HG02588 (cell line): ENCODE measurements around the gene TPCN1.
"Not testable (repeated sequence)": the region's sequence is repeated elsewhere in the genome, so short reads cannot be mapped to it uniquely, and the experiment has no call there.

Experiments
- ATAC-seq: cut with Tn5 transposase; IDR thresholded peaks from one replicate; pipeline ENCODE4 v1.9.1; 2021; ENCODE audit warnings: mild to moderate bottlenecking, moderate library complexity; ENCODE audit not compliant: unreplicated experiment

TPCN1 gene

DNA sequence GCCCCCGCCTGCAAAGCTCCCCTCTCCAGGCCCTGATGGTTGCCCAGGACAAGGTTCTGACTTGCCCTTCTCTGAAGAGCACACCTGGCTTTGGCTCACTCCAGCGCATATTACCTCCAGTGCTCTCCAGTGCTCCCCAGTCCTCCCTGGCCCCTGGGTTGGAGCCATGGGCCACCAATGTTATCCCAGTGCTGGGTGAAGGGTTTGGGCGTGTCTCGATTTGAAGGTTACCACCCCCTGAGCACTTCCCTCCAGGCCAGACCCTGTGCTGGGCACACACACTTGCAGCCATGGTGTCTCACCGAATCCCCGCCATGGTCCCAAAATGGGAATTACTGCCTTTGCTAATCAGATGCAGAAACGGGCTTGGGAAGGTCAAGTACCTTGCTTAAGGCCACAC is 24.7 kb upstream of the TPCN1 start:
- no peak for ATAC-seq

DNA sequence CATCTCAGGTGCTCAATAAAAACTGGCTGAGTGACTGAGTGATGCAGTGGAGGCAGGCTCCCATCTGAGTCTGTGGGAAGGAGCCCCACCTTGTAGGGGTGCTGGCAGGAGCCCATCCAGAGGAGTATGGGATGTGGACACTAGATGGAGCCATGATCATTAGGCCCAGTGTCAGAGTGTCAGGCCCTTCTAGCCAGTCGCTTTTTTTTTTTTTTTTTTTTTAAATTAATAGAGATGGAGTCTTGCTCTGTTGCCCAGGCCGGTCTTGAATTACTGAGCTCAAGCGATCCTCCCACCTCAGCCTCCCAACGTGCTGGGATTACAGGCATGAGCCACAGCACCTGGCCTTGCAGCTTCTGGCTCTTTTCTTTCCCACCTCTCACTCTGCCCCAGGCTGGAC is 24.3 kb upstream of the TPCN1 start:
- ATAC-seq, result peak; percentile 75

DNA sequence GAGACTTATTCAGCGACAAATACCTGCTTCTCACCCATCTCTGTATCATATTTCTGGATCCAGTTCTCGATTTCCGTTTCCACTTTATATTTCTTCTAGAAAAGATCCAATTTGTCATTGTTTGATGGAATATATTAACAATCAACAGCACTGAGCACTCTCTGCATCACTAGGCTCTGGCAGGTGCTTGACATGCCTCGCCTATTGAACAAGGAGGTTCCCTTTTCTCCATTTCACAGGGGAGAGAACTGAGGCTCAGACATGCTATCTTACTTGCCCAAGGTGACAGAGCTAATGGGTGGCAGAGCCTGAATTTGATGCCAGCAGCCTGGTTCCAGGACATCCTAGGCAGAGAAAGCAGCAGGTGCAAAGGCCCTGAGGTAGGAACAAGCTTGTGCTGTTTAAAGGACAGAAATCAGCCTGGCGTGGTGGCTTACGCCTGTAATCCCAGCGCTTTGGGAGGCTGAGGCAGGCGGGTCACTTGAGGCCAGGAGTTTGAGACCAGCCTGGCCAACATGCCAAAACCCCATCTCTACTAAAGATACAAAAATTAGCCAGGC is 23.7 kb upstream of the TPCN1 start:
- ATAC-seq, result no peak

DNA sequence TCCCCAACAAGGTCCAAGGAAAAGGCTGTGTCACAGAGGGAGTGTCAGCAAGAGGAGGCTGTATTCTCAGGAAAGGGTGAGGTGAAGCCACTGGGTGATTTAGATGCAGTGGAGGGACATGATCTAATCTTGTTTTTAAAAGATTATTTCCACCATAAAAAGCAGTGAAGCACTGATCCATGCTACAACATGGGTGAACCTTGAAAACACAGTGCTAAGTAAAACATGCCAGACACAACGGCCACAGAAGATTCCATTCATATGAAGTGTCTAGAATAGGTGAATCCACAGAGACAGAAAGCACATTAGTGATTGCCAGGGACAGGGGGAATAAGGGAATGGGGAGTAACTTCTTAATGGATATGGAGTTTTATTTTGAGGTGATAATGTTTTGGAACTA is 23.0 kb upstream of the TPCN1 start:
- ATAC-seq, result no peak

DNA sequence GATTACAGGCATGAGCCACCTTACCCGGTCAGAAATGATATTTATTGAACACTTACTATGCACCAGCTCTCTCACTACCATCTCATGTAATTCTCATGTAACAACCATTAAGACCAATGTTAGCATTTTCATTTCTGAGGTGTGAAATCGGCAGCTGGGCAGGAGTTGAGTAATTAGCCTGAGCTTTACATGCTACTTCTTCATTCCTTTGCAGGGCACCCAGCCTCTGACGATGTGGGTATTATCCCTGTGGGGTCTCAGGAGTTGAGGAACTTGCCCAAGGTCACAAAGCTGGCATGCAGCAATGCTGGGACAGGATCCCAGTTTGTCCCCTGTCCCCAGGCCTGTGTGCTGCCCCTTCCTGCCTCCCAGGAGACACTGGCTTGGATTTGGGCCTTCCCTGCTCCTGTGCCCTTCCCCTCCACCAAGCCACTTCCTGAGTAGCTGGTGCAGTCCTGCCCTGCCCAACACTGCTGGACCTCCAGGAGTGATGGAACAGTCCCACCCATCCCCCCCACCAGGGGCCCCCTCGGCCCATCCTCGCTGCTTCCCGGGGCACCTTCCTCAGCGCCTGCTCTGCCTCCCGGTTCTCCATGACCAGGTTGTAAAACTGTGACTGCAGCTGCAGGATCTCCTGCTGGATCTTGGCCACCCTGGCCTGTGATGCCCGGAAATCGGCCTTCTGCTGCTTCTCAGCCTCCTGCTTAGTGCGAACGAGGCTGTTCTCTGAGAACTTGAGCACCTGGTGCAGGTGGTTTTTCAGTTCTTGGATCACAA is 21.1 kb upstream of the TPCN1 start:
- no peak for ATAC-seq

DNA sequence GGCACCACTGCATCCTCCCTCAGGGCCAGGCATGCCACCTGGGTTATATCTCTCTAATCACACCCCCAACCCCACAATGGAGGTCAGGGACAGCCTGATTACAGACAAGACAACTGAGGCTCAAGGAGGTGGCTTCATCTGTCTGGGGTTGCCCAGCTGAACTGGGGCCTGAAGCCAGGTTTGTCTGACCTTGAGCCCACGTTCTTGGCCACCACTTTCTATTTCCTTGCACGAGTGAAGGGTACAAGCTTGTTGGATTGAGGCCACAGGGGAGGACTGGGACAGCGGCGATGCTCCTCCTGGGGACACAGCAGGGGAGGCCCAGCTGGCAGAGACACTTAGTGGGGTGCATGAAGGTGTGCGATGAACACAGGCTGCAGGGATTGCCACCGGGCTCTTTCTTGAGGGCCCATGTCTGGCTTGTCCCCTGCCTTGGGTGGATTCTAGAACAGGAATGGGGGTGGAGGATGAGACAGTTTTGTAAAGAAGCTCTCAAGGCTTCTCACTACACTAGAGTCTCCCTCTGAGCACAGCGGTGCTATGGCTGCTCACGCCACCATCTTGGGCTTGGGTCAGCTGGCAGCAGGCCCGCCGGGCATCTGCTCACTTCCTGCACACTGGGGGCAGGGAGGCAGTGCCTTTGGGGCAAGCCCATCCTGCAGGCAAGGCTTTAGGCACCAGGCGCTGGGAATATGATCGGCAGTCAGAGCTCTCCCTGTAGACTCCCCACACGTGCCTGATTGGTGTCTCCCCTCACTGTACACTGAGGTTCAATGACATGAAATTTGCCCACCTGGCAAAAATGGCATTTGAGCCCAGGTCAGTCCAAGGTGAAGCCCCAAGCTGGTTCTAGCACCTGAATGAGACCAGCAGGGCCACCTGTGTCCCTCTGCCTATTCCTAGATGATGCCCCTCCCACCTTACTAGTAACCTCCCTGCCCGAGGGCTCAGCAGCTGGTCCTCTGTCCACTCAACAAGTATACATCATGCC is 19.8 kb upstream of the TPCN1 start:
- ATAC-seq, result no peak

DNA sequence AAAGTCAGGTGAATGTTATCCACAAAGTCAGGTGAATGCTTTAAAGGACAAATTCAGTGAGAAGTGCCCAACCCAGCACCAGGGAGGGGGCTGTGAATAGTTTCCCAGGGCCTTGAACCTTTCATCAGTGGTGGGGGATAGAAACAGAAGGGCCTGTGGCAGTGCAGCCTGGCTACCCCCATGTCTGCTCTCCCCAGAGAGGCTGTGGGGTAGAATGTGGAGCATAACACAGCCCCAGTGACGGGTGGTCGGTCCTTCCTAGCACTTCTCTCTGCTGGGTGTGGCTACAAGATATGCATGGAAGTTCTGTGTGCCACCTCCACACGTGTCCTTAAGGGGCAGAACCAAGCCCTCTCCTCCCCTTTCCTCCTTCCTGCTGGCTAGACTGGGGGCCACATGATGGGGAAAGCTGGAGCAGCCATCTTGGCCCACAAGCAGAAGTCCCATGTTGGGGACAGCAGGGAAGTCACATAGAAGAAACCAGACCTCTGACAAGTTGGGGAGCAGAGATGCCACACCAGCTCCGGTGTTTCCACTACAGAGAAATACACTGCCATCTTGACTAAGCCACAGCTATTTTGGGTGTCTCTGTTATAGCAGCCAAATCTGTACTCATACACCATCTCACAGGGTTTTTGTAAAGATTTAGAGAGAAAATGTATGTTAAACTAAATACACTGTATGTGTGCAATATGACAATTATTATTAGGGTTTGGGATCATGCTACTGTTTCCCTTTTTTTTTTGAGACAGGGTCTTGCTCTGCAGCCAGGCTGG is 18.8 kb upstream of the TPCN1 start:
- no peak for ATAC-seq

DNA sequence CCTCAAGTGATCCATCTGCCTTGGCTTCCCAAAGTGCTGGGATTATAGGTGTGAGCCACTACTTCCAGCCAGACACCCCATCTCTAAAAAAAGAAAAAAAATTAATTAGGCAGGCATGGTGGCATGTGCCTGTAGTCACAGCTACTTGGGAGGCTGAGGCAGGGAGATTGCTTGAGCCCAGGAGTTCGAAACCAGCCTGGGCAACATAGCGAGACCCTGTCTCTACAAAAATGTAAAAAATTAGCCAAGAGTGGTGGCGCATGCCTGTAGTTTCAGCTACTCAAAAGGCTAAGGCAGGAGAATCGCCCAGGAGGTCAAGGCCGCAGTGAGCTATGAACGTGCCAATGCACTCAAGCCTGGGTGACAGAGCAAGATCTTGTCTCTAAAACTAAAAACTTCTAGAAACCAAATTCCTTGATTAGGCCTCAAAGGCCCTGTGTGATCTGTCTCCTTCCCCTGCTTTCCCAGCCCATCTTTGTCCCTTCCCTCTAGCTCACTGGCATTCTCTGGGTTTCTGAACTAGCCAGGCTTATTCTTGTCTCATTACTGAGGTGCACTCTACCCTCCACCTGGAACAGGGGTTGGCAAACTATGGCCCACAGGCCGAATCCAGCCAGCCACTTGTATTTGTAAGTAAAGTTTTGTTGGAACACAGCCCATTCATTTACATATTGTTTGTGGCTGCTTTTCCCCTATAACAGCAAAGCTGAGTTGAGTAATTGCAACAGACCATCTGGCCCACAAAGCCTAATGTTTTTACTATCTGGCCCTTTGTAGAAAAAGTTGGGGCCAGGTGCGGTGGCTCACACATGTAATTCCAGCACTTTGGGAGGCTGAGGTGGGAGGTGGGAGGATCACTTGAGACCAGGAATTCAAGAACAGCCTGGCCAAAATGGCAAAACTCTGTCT is 17.2 kb upstream of the TPCN1 start:
- no peak for ATAC-seq

DNA sequence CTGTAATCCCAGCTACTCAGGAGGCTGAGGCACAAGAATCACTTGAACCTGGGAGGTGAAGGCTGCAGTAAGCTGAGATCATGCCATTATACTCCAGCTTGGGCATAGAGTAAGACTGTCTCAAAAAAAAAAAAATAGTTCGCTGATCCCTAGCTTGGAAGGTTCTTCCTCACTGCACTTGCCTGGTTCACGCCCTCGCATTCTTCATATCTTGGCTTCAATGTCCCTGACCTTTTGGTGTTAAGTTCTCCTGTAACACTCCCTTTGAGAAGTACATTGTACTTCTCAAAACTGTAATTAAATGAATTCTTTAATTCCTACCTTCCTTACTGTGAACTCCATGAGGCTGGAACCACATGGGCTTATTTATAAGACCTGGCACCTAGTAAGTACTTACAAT is 16.5 kb upstream of the TPCN1 start:
- ATAC-seq, result no peak

DNA sequence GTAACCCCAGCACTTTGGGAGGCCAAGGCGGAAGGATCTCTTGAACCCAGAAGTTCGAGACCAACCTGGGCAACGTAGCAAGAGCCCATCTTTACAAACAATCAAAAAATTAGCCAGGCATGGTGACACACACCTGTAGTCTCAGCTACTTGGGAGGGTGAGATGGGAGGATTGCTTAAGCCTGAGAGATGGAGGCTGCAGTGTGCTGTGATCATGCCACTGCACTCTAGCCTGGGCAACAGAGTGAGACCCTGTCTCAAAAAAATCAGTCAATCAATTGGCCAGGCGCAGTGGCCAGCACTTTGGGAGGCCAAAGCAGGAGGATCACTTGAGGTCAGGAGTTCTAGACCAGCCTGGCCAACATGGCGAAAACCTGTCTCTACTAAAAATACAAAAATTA is 14.5 kb upstream of the TPCN1 start:
- ATAC-seq, result not testable (repeated sequence)

DNA sequence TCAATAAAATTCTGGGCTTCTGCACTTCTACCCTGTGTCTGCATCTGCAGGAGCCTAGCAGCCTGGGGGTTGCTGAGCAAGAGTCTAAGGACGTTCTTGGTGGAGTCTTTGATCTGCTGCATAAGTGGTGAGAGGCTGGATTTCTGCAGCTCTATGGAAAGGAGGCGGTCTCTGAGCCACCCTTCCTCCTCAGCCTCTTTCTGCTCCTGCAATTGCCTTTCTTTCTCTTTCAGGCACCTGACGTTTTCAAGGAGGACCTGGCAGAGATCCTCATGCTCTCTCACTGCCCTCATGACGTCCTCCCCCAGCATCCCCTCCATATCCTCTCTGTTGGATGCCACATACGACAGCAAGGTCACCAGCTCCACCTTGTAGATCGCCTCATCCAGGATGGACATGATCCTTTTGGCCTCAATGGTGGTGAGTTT is 13.6 kb upstream of the TPCN1 start:
- ATAC-seq, result no peak

DNA sequence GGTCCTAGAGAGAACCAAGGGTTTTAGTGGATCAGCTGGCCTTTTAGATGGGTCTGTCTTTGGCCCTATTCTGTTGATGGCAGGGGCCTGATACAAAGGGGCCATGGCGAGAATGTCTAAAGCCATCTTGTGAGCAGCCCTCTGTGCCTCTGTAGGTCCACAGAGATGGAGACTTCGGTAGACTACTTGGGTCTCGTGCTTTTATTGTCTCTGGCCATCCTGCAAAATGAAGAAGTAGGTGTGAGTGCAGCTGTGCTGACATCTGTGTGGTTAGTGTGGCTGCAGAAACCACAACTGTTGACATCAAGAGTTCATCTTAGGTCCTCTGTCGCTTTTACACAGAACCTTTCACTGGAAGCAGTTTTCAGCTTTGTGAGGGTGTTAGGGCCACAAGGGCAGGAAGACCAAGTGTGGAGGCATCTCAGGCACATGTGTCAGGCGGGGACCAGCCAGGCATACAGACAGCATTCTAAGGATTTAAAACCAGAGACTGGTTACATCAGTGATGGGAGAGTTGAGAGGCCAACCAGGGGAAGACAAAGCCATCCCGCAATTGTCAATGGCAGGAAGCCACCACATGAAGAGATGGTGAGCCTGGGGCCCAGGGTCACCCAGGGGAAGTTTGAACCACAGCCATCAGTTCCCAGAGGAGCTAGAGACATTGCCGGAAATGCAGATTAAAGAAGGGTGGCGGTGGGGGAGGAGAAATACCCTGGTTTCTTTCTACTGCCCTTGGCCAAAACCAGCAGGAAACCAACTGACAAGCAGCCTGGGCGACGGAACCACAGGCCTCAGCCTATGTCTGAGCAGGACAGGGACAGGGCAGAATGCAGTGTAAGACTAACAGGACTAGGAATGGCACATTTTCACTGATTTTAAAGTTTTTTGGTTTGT is 13.0 kb upstream of the TPCN1 start:
- ATAC-seq, result peak; percentile 78

DNA sequence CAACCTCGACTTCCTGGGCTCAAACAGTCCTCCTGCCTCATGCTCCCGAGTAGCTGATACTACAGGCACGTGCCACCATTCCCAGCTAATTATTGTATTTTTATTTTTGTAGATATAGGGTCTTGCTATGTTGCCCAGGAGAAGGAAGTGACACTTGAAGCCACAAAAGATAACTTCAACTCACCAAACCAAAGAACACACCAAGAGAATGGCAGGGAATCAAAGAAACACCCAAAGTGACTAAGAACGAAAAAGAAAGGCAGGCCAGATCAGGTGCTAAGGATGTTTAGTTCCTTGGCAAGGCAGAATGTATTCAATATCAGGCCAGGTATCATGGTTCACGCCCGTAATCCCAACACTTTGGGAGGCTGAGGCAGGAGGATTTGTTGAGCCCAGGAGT is 10.1 kb upstream of the TPCN1 start:
- no peak for ATAC-seq

DNA sequence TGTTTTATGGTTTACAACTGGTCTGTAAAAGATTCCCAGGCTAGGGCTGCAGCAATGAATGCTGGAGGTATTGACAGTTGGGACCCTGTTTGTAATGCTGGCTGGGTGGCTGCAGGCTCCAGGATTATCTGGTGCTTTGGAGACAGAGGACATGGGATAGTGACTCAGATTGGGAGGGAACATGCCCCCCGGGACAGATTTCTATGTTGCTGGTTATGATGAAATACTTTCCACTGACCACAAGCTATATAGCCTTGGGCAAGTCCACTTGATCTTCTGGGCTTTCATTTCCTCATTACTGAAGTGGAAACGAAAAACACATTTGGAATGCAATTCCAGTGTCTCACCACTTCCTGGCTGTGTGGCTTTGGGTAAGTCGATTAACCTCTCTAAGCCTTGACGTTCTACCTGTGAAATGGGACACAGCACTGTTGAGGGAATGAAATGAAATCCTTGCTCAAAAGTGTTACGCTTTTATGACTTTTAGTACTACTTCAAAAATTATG is 6.3 kb upstream of the TPCN1 start:
- ATAC-seq, result peak; percentile 56

DNA sequence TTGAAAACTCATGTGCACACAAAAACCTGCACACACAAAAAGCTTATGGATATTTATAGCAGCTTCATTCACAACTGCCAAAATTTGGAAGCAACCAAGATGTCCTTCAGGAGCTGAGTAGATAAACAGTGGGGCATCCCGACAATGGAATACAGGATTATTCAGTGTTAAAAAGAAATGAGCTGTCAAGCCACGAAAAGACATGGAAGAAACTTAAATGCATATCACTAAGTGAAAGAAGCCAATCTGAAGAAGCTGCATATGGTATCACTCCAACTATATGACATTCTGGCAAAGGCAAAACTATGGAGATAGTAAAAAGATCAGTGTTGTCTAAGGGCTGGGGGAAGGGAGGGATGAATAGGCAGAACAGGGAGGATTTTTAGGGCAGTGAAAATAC is 5.2 kb upstream of the TPCN1 start:
- no peak for ATAC-seq

DNA sequence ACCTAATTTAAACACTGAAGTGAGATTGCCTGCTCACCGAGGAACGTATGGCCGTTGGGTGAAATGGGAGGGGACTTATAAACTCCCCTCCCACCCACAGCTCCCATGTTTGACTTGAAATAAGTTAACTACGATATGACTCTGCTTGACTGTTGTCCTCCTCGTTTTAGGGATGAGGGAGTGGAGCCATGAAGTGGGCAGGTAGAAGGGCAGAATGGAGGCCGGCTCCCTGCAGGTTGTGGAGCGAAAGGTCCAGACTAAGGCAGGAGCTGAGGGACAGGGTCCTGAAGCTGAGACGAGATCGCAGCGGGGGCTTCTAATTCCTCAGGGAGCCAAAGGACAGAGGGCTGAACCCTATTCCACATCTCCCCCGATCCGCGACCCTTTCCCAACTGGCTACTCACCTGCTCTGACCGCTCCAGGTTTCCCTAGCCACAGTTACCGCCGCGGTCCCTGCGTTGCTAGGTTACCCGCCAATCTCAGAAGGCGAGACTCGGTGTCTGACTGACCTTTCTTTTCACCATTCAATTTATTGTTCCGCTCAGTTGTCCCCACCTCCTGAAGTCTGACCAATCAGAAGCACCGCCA is 577 bp upstream of the TPCN1 start:
- no peak for ATAC-seq

DNA sequence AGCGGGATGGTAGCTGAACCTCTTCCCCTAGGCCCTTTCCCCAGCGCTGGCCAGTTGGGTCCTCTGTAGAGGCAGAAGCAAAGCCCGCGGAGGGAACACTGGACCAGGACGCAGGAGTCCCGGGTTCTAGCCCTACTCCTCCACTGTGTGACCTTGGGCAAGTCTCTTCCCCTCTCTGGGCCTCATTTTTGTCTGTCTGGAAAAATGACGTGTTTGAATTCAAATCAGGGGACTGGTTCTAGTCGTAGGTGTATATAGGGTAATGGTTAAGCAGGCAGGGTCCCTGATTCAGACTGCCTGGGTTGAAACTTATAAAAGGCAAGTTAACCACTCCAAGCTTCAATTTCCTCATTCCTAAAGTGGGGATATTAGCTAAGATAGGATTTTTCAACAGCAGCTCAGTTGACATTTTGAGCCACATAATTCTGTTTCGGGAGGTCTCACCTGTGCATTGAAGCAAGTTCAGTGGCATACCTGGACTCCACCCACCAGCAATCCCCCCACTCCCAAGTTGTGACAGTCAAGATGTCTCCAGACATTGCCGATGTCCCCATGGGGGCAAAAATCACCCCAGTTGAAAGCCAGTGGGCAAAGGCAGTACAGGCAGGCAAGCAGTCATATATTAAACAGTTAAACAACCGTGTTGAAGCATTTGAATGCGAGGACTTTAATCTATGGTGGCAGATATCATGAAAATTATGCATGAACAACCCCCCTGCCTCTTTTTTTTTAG is 899 bp downstream of the TPCN1 start:
- ATAC-seq, result no peak
